ENCODE data around the gene COL26A1. TPM values are rescaled to one million over a fixed set of nuclear protein-coding genes. Genes with fewer than 3 reads are reported as not detected.

COL26A1 gene
- total RNA-seq, 1 donor from 2014 or later = not detected

- no peak for DNase-seq
Measured at GRCh38 chr7:101580596-101580995, 217.9 kb downstream of the COL26A1 start.

GRCh38 chr7:101581891-101582290 lies 219.2 kb downstream of the COL26A1 start:
- no peak for DNase-seq

GRCh38 chr7:101582971-101583370 lies 220.3 kb downstream of the COL26A1 start:
- no peak for DNase-seq

DNA sequence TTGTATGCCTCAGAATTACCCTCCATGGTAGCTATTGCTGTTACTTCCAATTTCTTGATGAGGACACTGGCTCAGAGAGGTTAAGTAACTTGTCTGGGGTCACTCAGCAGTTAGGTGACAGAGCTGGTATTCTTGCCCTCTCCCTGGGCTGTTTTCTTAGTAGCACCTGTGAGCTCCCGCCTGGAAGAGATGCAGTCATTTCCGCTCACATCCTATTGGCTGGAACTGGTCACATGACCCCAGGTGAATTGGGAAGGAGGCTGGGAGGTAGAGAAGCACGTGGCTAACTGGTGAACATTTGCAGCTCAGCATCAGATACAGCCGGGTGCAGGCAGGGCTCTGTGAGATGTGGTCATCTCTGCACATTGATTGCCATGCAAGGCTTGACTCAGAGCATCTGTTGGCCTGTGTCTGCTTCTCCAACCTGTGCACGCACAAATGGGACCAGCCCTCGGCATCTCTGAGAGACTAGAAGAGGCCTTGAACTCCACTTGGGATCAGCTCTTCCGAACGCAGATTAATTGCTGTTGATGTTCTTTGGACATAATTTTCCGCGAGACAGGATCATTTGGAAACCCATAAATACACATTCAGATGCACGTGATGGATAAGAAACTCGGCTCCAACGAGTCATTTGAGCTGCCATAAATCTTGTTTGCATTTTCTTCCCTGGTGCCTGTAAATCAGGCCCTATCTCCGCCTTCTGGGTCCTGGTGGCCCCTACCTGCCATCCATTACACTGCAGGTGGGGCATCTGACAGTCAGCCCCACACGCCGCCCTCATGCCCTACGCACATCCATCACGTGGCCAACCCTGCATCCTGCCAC lies 223.6 kb downstream of the COL26A1 start:
- no peak for DNase-seq

GRCh38 chr7:101586906-101587677 lies 224.4 kb downstream of the COL26A1 start:
- DNase-seq = no peak

- no peak for DNase-seq
Measured at GRCh38 chr7:101588131-101588935, 225.7 kb downstream of the COL26A1 start.

DNA sequence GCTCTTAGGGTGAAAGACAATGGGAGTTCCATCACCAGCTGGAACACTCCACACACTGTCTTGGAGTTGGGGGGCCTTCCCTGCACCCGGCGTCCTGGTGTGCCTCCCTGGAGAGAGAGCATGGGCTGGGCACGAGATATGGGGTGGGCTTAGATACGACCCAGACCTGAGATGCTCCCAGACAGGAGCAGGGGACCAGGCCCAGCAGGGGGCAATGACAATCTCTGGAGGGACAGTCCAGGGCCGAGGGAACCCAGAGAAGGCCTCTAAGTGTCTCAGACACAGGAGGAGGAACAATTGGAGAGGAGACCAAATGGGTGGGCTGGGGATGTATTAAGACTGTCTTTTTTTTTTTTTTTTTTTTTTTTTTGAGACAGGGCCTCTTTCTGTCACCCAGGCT lies 226.4 kb downstream of the COL26A1 start:
- no peak for DNase-seq

DNA sequence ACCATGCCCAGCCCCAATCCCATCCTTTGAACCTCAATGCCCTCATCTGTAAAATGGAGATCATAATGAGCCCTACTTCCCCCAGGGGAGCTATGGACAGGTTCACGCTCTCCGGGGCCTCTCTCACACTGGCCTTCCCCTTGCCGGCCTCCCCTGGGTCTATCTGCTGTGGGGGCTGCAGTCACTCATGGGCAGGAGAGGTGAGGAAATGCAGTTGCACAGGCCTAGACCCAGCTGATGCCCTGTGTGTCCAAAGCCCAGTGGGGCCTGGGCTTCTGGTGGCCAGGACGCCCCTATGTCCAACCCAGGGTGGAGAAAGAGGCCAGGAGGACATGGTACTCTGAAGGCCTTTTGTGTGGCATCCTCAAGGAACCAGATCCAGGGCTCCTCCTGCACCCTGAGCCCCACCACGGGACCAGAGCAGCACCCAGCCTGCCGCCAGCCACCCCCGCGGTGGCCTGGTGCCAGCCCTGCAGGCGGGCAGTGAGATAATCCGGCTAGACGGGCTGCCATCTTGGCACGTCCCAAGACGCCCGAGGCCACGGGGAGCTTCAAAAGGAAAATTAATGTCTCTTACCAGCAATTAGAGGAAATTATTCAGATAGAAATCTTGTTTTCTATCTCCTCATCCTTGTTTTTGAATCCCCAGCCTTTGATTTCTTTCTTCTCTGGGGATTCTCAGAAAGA lies 227.4 kb downstream of the COL26A1 start:
- DNase-seq = no peak

- DNase-seq = no peak
Measured at GRCh38 chr7:101590663-101591435, 228.2 kb downstream of the COL26A1 start.

DNA sequence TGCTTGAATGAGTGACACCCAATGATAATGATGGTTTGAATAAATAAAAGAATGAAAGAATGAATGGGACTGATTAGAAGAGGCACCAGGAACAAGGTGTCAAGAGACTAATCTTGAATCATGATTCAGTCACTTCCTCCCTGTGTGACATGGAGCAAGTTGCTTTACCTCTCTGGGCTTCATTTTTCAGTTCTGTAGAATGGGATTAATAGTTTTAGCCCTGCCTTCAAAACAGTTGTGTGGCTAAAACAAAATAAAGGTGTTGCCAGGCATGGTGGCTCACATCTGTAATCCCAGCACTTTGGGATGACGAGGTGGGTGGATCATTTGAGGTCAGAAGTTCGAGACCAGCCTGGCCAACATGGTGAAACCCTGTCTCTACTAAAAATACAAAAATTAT lies 228.8 kb downstream of the COL26A1 start:
- no peak for DNase-seq

- DNase-seq = no peak
Measured at GRCh38 chr7:101593556-101593955, 230.9 kb downstream of the COL26A1 start.

GRCh38 chr7:101594790-101595189 lies 232.1 kb downstream of the COL26A1 start:
- DNase-seq = no peak

DNA sequence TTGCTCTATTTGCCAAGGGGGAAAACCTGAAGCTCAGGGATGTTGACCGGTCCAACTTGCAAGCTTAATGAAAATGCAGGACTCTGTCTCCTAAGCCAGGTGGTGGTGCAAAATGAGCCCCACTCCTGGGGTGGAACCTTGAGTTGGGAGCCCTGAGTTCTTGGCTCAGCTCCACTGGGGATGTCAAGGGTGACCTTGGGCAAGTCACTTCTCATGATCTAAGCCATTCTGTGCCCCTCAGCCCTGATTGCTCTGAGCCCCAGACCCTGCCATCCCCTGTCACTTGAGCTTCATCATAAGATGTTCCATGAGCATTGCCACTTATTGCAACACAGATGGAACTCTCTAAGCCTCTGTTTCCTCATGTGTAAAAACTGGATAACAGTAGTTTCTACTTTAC lies 232.6 kb downstream of the COL26A1 start:
- DNase-seq = no peak

- no peak for DNase-seq
Measured at GRCh38 chr7:101595766-101596537, 233.3 kb downstream of the COL26A1 start.

GRCh38 chr7:101596898-101597297 lies 234.2 kb downstream of the COL26A1 start:
- DNase-seq = no peak

GRCh38 chr7:101597941-101598340 lies 235.3 kb downstream of the COL26A1 start:
- no peak for DNase-seq

- no peak for DNase-seq
Measured at GRCh38 chr7:101598422-101598985, 235.8 kb downstream of the COL26A1 start.

GRCh38 chr7:101598986-101599771 lies 236.5 kb downstream of the COL26A1 start:
- DNase-seq = no peak

- no peak for DNase-seq
Measured at GRCh38 chr7:101599787-101600186, 237.1 kb downstream of the COL26A1 start.

DNA sequence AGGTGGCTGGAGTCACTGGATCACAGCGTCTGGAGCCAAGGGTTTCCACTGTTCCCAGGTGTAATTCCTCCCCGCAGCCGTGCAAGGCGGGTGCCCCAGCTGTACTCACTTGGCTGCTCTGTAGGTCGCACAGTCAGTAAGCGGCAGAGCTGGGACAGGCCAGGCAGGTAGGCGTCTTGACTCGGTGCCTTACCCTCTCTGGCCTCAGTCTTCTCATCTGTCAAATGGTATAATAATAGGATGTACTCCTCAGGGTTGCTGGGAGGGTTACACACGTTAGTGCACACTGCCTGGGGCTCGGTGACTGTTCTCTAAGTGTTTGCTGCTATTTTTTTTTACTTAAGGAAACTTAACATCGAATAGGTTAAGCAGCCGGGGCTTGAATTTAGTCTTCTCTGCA lies 239.4 kb downstream of the COL26A1 start:
- DNase-seq = no peak

All from dermis blood vessel endothelial cell (primary cell).